ENCODE measurements around the gene RAB3IP.

RAB3IP gene

DNA sequence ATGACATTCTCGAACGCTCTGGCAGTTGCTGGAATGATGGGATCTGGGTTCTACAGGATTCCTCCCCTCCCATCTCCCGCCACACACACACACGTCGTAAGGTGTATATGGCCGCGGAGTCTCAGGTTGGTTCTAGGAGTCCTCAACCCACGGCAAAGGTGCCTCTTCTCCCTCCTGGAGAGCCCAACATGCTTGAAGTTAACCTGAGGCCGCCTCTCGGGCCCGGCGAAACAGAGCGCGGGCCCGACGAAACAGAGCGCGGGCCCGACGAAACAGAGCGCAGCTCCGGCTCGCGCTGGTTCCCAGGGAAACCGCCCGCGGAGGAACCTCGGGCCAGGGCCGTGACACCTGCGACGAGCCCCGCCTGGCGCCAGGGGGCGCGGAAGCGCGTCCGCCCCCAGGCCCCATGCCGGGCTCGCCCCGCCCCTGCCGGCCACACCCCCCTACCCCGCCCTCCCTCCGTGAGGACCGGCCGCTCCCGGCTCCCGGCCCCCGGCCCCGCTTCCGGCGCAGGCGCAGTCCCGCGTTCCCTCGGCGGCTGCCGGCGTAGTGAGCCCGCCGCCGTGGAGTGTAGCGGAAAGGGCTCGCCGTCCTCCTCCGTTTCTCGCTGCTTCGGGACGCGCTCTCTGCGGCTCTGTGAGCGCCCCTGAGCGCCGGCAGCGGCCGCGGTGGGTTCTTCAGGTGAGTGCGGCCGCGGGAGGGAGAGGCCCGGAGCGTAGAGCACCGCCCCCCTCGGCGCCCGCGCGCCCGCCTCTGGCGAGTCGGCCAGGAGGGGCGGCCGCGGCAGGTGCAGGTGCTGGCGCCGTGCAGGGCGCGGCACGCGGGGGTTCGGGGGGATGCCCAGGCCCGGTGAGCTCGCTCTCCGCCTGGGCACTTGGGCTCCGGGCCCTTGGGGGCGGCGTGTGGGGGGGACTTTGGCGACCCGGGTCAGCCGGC is at the start of gene RAB3IP:
TSS of gene RAB3IP (plus strand) at position 510 of the 936 bp plus-strand sequence. CDS start 16,549 bp downstream, outside the sequence.
- DNase-seq (ENCODE audit: low spot score) = peak; percentile 95

DNA sequence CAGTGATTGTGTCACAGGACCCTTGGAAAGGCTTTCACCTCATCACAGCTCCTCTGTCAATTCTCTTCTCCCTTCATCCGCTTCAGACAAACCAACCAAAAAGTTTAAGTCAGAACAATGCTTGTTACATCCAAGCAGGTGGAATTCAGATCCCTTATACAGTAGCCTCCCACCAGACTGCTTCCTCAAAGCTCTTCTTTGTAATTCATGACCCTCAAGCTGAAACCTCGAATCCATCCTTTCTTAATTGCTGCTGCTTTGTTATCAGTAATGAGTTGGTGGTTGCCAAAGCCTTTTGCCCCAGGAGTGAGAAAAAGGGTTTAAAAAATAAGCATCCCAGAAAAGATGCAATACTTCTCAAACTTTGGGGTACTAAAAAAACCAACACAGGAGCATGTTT is 49.0 kb upstream of the RAB3IP start:
- no peak for DNase-seq (ENCODE audit: low spot score)

DNA sequence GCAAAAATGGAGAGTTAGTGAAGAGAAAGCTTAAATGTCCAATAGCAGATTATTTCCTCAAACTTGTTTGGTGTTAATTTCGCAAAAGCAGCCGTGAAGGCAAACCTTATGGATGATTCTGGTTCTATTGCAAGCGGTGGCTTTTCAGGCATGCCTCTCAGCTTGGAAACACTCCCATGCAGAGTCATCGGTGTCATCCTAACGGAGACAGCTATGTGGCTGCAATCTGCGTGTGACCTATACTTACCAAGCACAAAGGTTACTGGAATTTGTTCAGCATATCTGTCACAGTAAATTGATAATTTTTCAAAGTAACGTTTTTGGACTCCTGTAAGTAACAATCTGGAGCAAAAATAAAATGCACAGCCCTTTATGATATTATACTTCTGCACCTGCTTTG is 44.5 kb upstream of the RAB3IP start:
- DNase-seq (ENCODE audit: low spot score) = no peak

DNA sequence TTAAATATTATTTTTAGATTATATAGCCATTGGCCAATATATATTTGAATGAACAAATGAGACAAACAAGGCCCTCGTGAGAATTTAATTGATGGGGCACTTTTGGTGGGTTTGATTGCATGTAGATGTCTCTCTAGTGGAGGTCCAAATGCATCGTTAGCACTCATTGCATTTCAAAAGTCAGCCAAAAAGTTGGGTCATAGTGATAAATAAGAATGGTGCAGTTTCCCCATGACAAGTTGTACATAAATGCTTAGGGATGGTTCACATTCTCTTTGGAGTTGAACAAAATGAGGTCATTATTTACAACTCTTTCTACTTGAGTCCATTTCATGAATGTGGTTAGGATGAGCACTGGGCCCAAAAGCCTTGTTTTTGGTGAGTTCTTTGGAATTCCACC is 40.6 kb upstream of the RAB3IP start:
- no peak for DNase-seq (ENCODE audit: low spot score)

DNA sequence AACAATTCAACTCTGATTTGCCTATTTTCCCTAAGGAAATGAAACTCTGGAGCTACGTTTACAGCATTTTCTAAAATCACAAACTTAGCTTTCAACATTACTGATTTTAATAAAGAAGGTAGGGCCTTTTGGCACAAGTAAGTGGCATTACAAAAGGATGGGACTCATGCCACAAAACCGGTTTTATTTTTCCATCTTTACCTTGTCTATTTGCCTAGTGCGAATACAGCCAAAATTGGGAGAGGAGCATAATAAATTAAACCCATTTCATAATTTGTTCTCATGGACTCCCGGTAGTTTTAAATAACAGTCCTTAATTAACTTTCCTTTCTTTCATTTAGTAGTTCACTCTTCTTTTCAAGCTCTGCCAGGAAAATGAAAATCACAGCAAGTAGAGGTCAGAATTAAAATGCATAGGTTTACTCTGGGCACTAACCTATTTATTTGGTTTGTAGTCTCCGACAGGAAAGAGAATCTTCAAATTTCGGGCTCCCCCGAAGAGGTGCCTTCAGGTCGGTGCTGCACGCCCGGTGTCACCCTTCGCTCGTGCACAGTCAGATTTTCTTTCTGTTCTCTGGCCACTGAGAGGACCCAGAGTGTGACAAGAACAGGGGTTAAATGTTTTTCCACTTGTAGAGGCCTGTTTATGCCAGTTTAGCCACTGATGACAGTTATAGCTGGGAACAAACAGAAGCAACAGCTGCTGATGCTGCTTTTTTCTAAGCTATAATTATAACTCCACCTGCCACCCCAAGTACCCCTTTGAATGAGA is 39.7 kb upstream of the RAB3IP start, which contains the start of gene BEST3:
TSS of gene BEST3 (minus strand) at position 535 of the 772 bp plus-strand sequence. CDS start 1,505 bp downstream, outside the sequence.
- DNase-seq (ENCODE audit: low spot score) = no peak

- DNase-seq (ENCODE audit: low spot score) = no peak
These were observed 36.8 kb upstream of the RAB3IP start for GRCh38 chr12:69701826-69702225.

DNA sequence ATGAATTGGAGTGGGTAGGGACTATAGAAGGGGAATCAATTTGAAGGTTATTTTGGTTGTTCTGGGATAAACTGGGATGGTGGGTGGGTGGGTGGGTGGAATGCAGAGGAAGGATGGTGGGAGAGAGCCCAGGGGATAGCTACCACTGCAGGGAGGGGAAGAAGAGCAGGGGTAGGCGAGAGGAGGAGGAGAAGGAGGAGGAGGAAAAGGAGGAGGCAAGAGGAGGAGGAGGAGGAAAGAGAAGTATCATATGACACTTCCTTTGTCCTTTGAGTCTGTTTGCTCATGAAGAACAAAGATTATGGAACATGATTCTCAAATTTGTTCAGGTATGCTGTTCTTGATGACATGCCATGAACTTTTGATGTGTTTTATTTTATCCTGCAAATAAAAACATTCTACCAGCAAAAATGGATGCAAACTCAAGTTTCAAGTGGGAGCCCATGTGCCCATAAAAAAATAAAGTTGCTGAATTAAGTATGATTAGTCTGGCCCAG is 35.5 kb upstream of the RAB3IP start:
- no peak for DNase-seq (ENCODE audit: low spot score)

- DNase-seq (ENCODE audit: low spot score) = no peak
These were observed 34.3 kb upstream of the RAB3IP start for GRCh38 chr12:69704357-69704756.

GRCh38 chr12:69708649-69709048 is 30.0 kb upstream of the RAB3IP start:
- no peak for DNase-seq (ENCODE audit: low spot score)

GRCh38 chr12:69712826-69713225 is 25.8 kb upstream of the RAB3IP start:
- DNase-seq (ENCODE audit: low spot score) = no peak

DNA sequence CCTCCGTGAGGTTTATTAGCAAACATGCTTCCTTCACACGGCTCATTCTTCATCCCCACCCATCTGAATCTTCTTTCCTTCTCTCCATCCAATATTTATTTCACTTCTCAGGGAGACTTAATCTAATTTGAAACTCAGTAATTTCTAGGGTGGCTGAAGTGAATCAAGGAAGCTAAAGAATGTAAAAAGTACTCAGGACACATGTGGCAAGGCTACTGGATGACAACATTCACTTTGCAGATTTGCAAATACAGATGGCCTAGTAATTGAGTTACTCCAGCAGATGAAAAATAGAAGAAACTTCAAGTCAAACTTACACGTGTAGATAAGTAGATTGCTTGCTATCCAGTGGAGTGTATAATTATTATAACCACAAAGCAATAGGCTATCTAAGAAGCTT is 24.1 kb upstream of the RAB3IP start:
- no peak for DNase-seq (ENCODE audit: low spot score)

DNA sequence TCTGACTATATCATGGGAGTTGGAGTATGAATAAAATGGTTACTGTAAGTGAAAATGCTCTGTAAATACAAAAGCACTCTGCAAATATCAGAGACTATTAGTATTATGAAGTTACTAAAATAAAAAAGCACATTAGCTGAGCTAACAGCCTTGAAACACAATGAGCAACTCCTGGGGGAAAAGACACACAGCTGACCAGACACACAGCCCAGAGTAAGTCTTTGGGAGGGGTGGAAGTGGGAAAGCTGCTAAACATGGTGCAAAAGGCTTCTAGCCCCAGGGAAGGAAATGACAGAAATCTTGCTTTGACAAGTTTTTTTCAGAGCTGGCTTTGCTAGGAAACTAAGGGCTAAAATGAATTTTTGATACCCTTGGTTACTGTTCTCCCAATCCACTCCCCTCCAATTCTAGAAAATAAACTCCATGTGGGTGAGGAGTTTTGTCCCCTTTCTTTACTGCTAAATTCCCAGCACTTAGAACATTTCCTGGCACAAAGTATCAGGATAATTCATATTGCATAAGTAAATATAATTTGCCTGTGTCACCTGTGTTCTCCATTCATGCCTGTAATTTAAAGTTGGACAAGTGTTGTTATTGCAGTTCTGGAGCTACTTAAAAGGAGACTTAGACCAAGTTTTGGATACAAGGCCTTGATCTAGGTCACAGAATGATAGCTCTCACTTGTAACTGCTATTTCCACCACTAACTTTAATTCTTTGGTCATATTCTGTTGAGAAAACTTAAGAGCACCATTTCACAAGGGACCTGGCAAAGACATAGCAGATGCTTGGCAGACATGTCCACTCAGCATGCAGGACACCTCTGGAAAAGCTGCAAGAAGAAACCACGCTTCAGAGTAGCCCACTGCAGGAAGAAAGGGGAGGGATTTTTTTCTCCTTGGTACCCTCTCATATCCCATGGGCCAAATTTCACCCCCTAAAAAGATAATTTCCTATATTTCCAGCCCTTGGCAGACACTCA is 19.0 kb upstream of the RAB3IP start:
- DNase-seq (ENCODE audit: low spot score) = no peak

DNA sequence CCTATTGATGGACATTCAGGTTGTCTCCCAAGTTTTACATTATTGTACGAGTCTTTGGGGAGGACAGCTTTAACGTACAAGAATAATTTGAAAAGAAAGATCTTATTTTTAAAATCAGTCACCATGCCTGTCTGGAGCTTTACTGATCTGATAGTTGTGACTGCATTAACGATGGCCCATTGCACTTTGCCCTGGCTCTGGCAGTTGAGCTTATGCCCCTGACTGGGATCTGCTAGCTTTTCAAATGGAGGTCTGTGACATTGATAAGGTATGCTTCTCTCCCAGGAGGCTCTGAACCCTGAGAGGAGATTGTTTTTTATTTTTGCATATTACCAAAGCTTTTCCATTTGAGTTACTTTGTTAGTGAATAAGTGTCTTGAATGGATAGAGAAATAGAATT is 17.9 kb upstream of the RAB3IP start:
- DNase-seq (ENCODE audit: low spot score) = no peak

- no peak for DNase-seq (ENCODE audit: low spot score)
These were observed 11.7 kb upstream of the RAB3IP start for GRCh38 chr12:69726922-69727321.

- DNase-seq (ENCODE audit: low spot score) = peak; percentile 39
These were observed 6.6 kb upstream of the RAB3IP start for GRCh38 chr12:69732088-69732487.

DNA sequence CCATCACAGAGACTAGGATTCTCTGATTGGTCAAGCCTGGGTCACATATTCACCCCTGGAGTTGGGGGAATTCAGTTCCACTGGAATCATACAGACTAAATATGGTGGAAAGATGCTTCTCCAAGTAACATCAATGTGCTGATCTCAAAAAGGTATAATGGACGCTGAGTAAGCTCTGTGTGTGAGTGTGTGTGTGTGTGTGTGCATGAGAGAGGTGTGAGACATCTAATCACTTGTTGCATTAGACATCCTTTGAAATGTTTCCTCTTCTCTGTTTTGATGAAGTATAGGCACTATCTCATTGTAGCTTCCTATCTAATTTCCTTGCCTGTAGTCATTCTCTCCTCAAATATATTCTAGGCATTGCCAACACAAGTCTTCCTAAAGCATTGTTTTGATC is 5.0 kb upstream of the RAB3IP start:
- DNase-seq (ENCODE audit: low spot score) = no peak

GRCh38 chr12:69739287-69740191 is 879 bp downstream of the RAB3IP start:
- DNase-seq (ENCODE audit: low spot score) = peak; percentile 85

DNA sequence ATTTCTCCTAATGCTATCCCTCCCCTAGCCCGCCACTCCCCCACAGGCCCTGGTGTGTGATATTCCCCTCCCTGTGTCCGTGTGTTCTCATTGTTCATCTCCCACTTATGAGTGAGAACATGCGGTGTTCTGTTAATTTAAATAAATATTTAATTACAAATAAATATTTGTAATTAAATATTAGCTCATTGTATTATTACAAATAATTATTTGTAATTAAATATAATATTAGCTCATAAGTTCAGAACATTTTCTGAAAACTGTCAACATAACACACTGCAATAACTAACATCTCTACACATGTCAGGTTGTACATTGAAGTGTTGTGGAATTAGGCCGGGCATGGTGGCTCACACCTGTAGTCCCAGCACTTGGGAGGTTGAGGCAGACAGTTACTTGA is 5.4 kb downstream of the RAB3IP start:
- no peak for DNase-seq (ENCODE audit: low spot score)

DNA sequence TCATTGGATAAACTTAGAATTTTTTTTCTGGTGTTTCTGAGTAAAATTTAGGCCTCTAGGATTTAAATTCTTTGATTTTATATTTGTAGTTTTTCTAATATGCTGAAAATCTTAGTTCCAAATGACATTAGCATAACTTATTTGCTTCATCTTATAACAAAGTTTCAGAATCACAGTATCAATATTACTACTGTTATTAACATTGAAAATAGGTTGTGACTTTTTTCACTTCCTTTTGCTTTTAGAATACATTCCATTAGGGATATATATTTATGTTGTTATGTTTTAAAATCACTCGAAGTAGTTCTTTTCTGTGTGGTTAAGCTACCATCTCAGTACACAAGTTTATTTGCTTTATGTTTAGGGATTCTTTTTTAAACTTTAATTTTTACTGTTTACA is 12.8 kb downstream of the RAB3IP start:
- DNase-seq (ENCODE audit: low spot score) = no peak

DNA sequence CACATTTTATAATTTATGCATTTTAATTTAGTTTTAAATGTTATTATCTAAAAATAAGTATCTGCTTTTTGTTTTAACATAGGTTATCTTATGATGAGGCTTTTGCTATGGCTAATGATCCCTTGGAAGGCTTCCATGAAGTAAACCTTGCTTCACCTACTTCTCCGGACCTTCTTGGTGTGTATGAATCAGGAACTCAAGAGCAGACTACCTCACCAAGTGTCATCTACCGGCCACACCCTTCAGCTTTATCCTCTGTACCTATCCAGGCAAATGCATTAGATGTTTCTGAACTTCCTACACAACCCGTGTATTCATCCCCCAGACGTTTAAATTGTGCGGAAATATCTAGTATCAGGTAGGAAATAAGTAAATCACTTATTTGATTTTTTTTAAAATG is 16.6 kb downstream of the RAB3IP start:
- no peak for DNase-seq (ENCODE audit: low spot score)
